WTC11 (cell line): ENCODE results near the gene MEGF8. TPM values are rescaled to one million over a fixed set of nuclear protein-coding genes. Genes with fewer than 3 reads are reported as not detected.

Experiments used
- ATAC-seq: fragments of 200-7000 bp; cut with Tn5 transposase; 2 replicates; pipeline ENCODE4 v1.10.0; 2021; ENCODE audit warnings: mild to moderate bottlenecking, moderate library complexity
- CTCF ChIA-PET: fragments of 300-600 bp; sonication (Branson Sonifier 250); formaldehyde crosslinking; loops from one replicate; lab custom pipeline; 2021; ENCODE audit warnings: antibody characterized with exemption; lab: Charles Lee
- POLR2A ChIA-PET: fragments of 350-600 bp; sonication (Branson Sonifier 250); formaldehyde crosslinking; loops from one replicate; lab custom pipeline; 2021; ENCODE audit warnings: antibody characterized with exemption; lab: Charles Lee
- DNase-seq: peaks from one replicate; pipeline ENCODE4 v3.0.0; 2021; ENCODE audit warnings: low spot score
- H3K27ac Mint-ChIP-seq: 2 replicates; pipeline ENCODE4 v1.8.0; 2021; ENCODE audit warnings: mixed read lengths
- H3K27me3 Mint-ChIP-seq: 2 replicates; pipeline ENCODE4 v1.8.0; 2021; ENCODE audit warnings: low read depth, mild to moderate bottlenecking, moderate library complexity, mixed read lengths
- H3K36me3 Mint-ChIP-seq: 2 replicates; pipeline ENCODE4 v1.8.0; 2021; ENCODE audit warnings: mixed read lengths
- H3K4me1 Mint-ChIP-seq: 2 replicates; pipeline ENCODE4 v1.8.0; 2022; ENCODE audit warnings: mixed read lengths
- H3K4me3 Mint-ChIP-seq: 2 replicates; pipeline ENCODE4 v1.8.0; 2021; ENCODE audit warnings: mild to moderate bottlenecking, moderate library complexity, mixed read lengths
- H3K9me3 Mint-ChIP-seq: 2 replicates; pipeline ENCODE4 v1.8.0; 2021; ENCODE audit warnings: mixed read lengths
- AR ChIP-seq: fragments of 250-450 bp; sonication (Bioruptor Pico); IDR thresholded peaks from 2 replicates; pipeline ENCODE4 v1.9.0; 2021; ENCODE audit warnings: mild to moderate bottlenecking
- ARID4B ChIP-seq: sonication (generic); formaldehyde crosslinking; IDR thresholded peaks from 2 replicates; pipeline ENCODE4 v1.8.0; 2023; ENCODE audit warnings: missing genetic modification reagents, mild to moderate bottlenecking, borderline replicate concordance
- ESRRA ChIP-seq: sonication (generic); formaldehyde crosslinking; IDR thresholded peaks from 2 replicates; pipeline ENCODE4 v1.8.1; 2022; ENCODE audit warnings: mild to moderate bottlenecking, missing genetic modification reagents, borderline replicate concordance
- FOXJ3 ChIP-seq: sonication (generic); formaldehyde crosslinking; IDR thresholded peaks from 2 replicates; pipeline ENCODE4 v1.9.0; 2021; ENCODE audit warnings: missing genetic modification reagents, mild to moderate bottlenecking, borderline replicate concordance
- FOXP1 ChIP-seq: sonication (generic); formaldehyde crosslinking; IDR thresholded peaks from 2 replicates; pipeline ENCODE4 v1.8.0; 2022; ENCODE audit warnings: missing genetic modification reagents, mild to moderate bottlenecking, moderate library complexity, borderline replicate concordance
- IRF1 ChIP-seq: sonication (generic); formaldehyde crosslinking; IDR thresholded peaks from 2 replicates; pipeline ENCODE4 v1.8.0; 2023; ENCODE audit warnings: missing genetic modification reagents
- IRF2 ChIP-seq: sonication (generic); formaldehyde crosslinking; IDR thresholded peaks from 2 replicates; pipeline ENCODE4 v1.8.0; 2022; ENCODE audit warnings: low read depth, missing genetic modification reagents, borderline replicate concordance
- KAT7 ChIP-seq: sonication (generic); formaldehyde crosslinking; IDR thresholded peaks from 2 replicates; pipeline ENCODE4 v1.8.1; 2023; ENCODE audit warnings: missing genetic modification reagents, mild to moderate bottlenecking, borderline replicate concordance
- PRDM15 ChIP-seq: sonication (generic); formaldehyde crosslinking; IDR thresholded peaks from 2 replicates; pipeline ENCODE4 v1.8.0; 2022; ENCODE audit warnings: missing genetic modification reagents
- SMAD3 ChIP-seq: sonication (generic); formaldehyde crosslinking; IDR thresholded peaks from 2 replicates; pipeline ENCODE4 v1.8.0; 2022; ENCODE audit warnings: missing genetic modification reagents, mild to moderate bottlenecking, borderline replicate concordance
- SP1 ChIP-seq: sonication (generic); formaldehyde crosslinking; conservative IDR thresholded peaks from 2 replicates; pipeline ENCODE4 v1.8.1; 2022; ENCODE audit warnings: missing genetic modification reagents
- ZBTB21 ChIP-seq: sonication (generic); formaldehyde crosslinking; IDR thresholded peaks from 2 replicates; pipeline ENCODE4 v1.8.1; 2023; ENCODE audit warnings: mild to moderate bottlenecking, missing genetic modification reagents, borderline replicate concordance
- ZNF425 ChIP-seq: fragments of 250-450 bp; sonication (Bioruptor Pico); conservative IDR thresholded peaks from 2 replicates; pipeline ENCODE4 v1.9.0; 2021; ENCODE audit warnings: mild to moderate bottlenecking
- total RNA-seq: library from RNA; stranded (reverse); gene quantifications from 3 replicates; pipeline ENCODE4 v1.2.3, GENCODE V29; 2021

The MEGF8 gene
- total RNA-seq, 1 experiment from 2014 or later, result 42.1 TPM

- TF ChIP-seq ARID4B (CRISPR knock-in tag) (peak; percentile 61; the same call in 1 of the 2 replicates), ZNF425 (CRISPR knock-in tag) (no peak), IRF2 (CRISPR knock-in tag) (no peak), KAT7 (CRISPR knock-in tag) (no peak)
These were observed 71.2 kb downstream of the MEGF8 start (continued) for GRCh38 chr19:42396381-42397262.

- ATAC-seq (peak; percentile 1), DNase-seq (no peak)
- no peaks in the 10 kb centered on the region for H3K36me3 Mint-ChIP-seq
- H3K4me1 Mint-ChIP-seq, result peaks cover 29% of the 10 kb centered on the region
- H3K27me3 Mint-ChIP-seq, result peaks cover 29% of the 10 kb centered on the region
- peak overlapping the region; percentile 19; the same call in 1 of the 2 replicates for H3K27ac Mint-ChIP-seq
- H3K9me3 Mint-ChIP-seq, result no peaks in the 10 kb centered on the region
- H3K4me3 Mint-ChIP-seq, result peak overlapping the region; percentile 78
- ChIA-PET CTCF (interaction anchor here (0.7 to 2.9 kb wide), 18 partner anchors 11 to 289 kb away, joined by 3 to 21 read pairs (median 6); partner anchors contain the start of genes GSK3A and POU2F2), POLR2A (interaction anchor here (0.6 to 1.8 kb wide), 8 partner anchors 10 to 299 kb away, joined by 3 to 8 read pairs (median 4); partner anchors contain the start of genes GSK3A and PAFAH1B3)
- TF ChIP-seq SP1 (0 out of 2 replicates have a peak, but pooled peaks have one; percentile 26), ESRRA (CRISPR knock-in tag) (no peak), FOXJ3 (no peak), PRDM15 (peak; percentile 66), SMAD3 (CRISPR knock-in tag) (peak; percentile 68; the same call in 1 of the 2 replicates), AR (CRISPR knock-in tag) (no peak), ZBTB21 (CRISPR knock-in tag) (0 out of 2 replicates have a peak, but pooled peaks have one; percentile 24), FOXP1 (CRISPR knock-in tag) (0 out of 2 replicates have a peak, but pooled peaks have one; percentile 16), IRF1 (CRISPR knock-in tag) (no peak)
These were observed 72.1 kb downstream of the MEGF8 start for GRCh38 chr19:42397263-42398166.
